ENCODE results near the gene ACTR6. TPM values are rescaled to one million over a fixed set of nuclear protein-coding genes. Genes with fewer than 3 reads are reported as not detected.

The ACTR6 gene
- total and polyA plus RNA-seq, 4 donors, result 12.0 to 25.2 (median 17.5) TPM

DNA sequence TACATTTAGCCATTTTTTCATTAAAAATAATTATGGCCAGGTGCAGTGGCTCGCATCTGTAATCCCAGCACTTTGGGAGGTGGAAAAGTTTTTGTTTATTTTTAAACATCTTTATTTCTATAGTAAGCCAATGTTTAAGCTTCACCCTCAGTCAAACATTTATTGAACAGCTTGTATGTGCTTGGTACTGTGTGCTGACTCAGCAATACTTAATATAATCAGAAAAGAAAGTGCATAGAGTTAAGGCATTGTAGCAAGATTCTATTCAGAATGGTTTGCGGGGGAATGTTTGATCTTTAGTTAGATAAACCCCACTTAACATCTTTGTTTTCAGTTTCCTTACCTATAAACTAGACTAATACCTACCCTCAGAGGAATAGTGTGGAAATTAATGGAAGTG, 11.1 kb downstream of the ACTR6 start:
- Histone ChIP-seq H3K36me3 (ENCODE audit: control insufficient read depth in 4 of 4, insufficient read depth in 4 of 4, low read length in 4 of 4) (peaks cover 17 to 48% (median 21%) of the 10 kb centered on the region in 4 donors), H3K4me3 (no peak overlapping the region), H3K9ac (ENCODE audit: insufficient read depth in 1 of 2, low read length in 2 of 2) (no peak overlapping the region), H3K27me3 (ENCODE audit: control insufficient read depth in 3 of 3, insufficient read depth in 3 of 3, low read length in 2 of 3) (no peaks in the 10 kb centered on the region), H3K9me3 (ENCODE audit: control insufficient read depth in 4 of 4, insufficient read depth in 3 of 4, low read length in 3 of 4) (no peaks in the 10 kb centered on the region), H3K4me1 (ENCODE audit: control insufficient read depth in 5 of 5, insufficient read depth in 5 of 5, low read length in 5 of 5) (no peaks in the 10 kb centered on the region), H3K27ac (ENCODE audit: low read depth in 1 of 2, low read length in 1 of 2) (no peak overlapping the region)
- TF ChIP-seq, protein P1, sequence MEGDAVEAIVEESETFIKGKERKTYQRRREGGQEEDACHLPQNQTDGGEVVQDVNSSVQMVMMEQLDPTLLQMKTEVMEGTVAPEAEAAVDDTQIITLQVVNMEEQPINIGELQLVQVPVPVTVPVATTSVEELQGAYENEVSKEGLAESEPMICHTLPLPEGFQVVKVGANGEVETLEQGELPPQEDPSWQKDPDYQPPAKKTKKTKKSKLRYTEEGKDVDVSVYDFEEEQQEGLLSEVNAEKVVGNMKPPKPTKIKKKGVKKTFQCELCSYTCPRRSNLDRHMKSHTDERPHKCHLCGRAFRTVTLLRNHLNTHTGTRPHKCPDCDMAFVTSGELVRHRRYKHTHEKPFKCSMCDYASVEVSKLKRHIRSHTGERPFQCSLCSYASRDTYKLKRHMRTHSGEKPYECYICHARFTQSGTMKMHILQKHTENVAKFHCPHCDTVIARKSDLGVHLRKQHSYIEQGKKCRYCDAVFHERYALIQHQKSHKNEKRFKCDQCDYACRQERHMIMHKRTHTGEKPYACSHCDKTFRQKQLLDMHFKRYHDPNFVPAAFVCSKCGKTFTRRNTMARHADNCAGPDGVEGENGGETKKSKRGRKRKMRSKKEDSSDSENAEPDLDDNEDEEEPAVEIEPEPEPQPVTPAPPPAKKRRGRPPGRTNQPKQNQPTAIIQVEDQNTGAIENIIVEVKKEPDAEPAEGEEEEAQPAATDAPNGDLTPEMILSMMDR (IDR thresholded peaks at IDR 0.05; ENCODE audit: control extremely low read depth, extremely low read depth), result no peak
- ATAC-seq (ENCODE audit: insufficient read depth, low FRiP score), result no peak
- DNase-seq, result no peak
- WGBS, 2 donors, result 92 to 98% methylated on average over 2 of the region's 2 CpGs

DNA sequence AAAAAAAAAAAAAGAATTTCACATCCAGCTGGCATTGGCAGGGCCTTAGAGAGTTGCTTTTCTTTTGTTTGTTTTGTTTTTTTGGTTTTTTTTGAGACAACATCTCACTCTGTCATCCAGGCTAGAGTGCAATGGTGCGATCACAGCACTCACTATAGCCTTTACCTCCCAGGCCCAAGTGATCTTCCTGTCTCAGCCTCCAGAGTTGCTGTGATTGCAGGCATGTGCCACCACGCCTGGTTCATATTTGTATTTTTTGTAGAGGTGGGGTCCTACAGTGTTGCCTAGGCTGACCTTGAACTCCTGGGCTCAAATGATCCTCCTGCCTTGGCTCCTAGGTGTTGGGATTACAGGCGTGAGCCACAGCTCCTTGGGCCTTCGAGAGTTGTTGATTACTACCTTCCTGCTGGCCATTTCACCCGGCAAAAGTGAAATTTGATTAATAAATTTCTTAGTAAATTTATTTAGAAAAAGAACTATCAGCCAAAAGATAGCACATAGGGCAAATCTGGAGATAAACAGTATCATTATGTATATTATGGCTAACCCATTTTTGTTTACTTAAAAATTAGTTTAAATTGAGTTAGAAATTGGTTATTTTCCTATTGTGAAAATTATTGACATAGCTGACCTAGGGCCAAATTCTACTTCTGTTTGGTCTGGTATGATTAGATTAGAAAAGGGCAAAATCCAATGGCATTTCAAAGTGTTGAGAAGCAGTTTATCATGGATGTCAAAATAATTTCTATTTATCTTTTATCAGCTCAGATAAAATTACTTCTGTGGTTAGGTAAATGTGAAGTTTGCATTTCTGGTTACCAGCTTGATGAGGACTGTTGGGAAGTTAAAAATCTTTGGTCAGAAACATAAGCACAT, 12.6 kb downstream of the ACTR6 start:
- ATAC-seq (ENCODE audit: insufficient read depth, low FRiP score) (no peak), DNase-seq (no peak)
- H3K9me3 ChIP-seq (ENCODE audit: control insufficient read depth in 4 of 4, insufficient read depth in 3 of 4, low read length in 3 of 4), result no peaks in the 10 kb centered on the region
- TF ChIP-seq, protein P1 (IDR thresholded peaks at IDR 0.05; ENCODE audit: control extremely low read depth, extremely low read depth), result no peak
- 86 to 95% methylated on average over 5 of the region's 5 CpGs for WGBS, 2 donors
- peaks cover 14 to 45% (median 18%) of the 10 kb centered on the region in 4 donors for H3K36me3 ChIP-seq (ENCODE audit: control insufficient read depth in 4 of 4, insufficient read depth in 4 of 4, low read length in 4 of 4)
- H3K27me3 ChIP-seq (ENCODE audit: control insufficient read depth in 3 of 3, insufficient read depth in 3 of 3, low read length in 2 of 3), result no peaks in the 10 kb centered on the region
- no peaks in the 10 kb centered on the region for H3K4me1 ChIP-seq (ENCODE audit: control insufficient read depth in 5 of 5, insufficient read depth in 5 of 5, low read length in 5 of 5)
- no peak overlapping the region for H3K9ac ChIP-seq (ENCODE audit: insufficient read depth in 1 of 2, low read length in 2 of 2)
- H3K27ac ChIP-seq (ENCODE audit: low read depth in 1 of 2, low read length in 1 of 2), result no peak overlapping the region
- H3K4me3 ChIP-seq, result no peak overlapping the region

DNA sequence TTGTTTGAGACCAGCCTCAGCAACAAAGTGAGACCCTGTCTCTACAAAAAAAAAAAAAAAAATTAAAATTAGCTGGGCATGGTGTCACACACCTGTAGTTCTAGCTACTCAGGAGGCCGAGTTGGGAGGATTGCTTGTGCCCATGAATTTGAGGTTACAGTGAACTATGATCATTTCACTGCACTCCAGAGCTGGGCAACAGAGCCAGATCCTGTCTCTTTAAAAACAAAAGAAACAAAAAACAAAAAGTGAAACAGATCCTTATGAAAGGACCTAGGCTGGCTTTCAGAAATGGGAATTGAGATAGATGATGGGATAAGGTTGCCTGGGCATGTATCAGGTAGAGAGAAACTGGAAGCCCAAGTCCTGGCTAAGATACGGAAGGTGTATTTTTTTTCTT, 13.9 kb downstream of the ACTR6 start:
- ATAC-seq (ENCODE audit: insufficient read depth, low FRiP score) (no peak), DNase-seq (no peak)
- Histone ChIP-seq H3K36me3 (ENCODE audit: control insufficient read depth in 4 of 4, insufficient read depth in 4 of 4, low read length in 4 of 4) (peaks cover 7 to 40% (median 17%) of the 10 kb centered on the region in 4 donors), H3K27ac (ENCODE audit: low read depth in 1 of 2, low read length in 1 of 2) (no peak overlapping the region), H3K4me3 (no peak overlapping the region), H3K9ac (ENCODE audit: insufficient read depth in 1 of 2, low read length in 2 of 2) (no peak overlapping the region), H3K27me3 (ENCODE audit: control insufficient read depth in 3 of 3, insufficient read depth in 3 of 3, low read length in 2 of 3) (no peaks in the 10 kb centered on the region), H3K9me3 (ENCODE audit: control insufficient read depth in 4 of 4, insufficient read depth in 3 of 4, low read length in 3 of 4) (no peaks in the 10 kb centered on the region), H3K4me1 (ENCODE audit: control insufficient read depth in 5 of 5, insufficient read depth in 5 of 5, low read length in 5 of 5) (no peaks in the 10 kb centered on the region)
- 92 to 98% methylated on average over 2 of the region's 2 CpGs for WGBS, 2 donors
- TF ChIP-seq, protein P1 (IDR thresholded peaks at IDR 0.05; ENCODE audit: control extremely low read depth, extremely low read depth), result no peak

Measured in lung (tissue), 12 donors.